Breast epithelium (tissue), 3 donors: ENCODE results near the gene STRBP.

Source experiments
- CTCF ChIP-seq, 3 donors: fragments of 450-650 bp; IDR thresholded peaks; one replicate each; pipeline ENCODE4 v1.5.1; 2016 to 2017; ENCODE audit warnings: antibody characterized with exemption in 3 of 3, mild to moderate bottlenecking in 3 of 3, moderate library complexity in 3 of 3
- POLR2A ChIP-seq: fragments of 450-650 bp; IDR thresholded peaks from one replicate; pipeline ENCODE4 v1.6.1; 2016; ENCODE audit warnings: antibody characterized with exemption, mild to moderate bottlenecking, moderate library complexity
- POLR2AphosphoS5 ChIP-seq, 3 donors: sonication (generic); formaldehyde crosslinking; IDR thresholded peaks; one replicate each; pipeline ENCODE4 v1.6.1; 2017; ENCODE audit warnings: antibody characterized with exemption in 3 of 3

- TF ChIP-seq POLR2A (no peak), CTCF (IDR thresholded peaks at IDR 0.05) (no peak), POLR2AphosphoS5 (IDR thresholded peaks at IDR 0.05) (no peak)
Measured at GRCh38 chr9:123119566-123119965, 148.8 kb downstream of the STRBP start.
